H4 (cell line): ENCODE measurements around the gene CALCOCO2. TPM values are rescaled to one million over a fixed set of nuclear protein-coding genes. Genes with fewer than 3 reads are reported as not detected.

Experiments used
- total RNA-seq: library from RNA; depleted of rRNA; stranded (reverse); fragments of >200 nt; shearing (Covaris generic); gene quantifications from 2 replicates; pipeline ENCODE4 v1.2.3, GENCODE V29; 2014; rRNA removed

CALCOCO2 gene
- total RNA-seq, 1 experiment from 2014 or later, result 61.2 TPM

Other genes starting within 250 kb of the CALCOCO2 start
- gene HOXB3, start 240.8 kb upstream of the CALCOCO2 start, total RNA-seq, result 2.0 and 5.6 TPM in 2 replicates
- gene HOXB5, start 237.3 kb upstream of the CALCOCO2 start, total RNA-seq, result 0.43 TPM in 1 of 2 replicates, not detected in the other
- 1.4 and 3.1 TPM in 2 replicates for gene HOXB6, start 226.0 kb upstream of the CALCOCO2 start, total RNA-seq
- 21.2 and 22.4 TPM in 2 replicates for gene HOXB7, start 220.0 kb upstream of the CALCOCO2 start, total RNA-seq
- gene HOXB8, start 215.7 kb upstream of the CALCOCO2 start, total RNA-seq, result 1.2 and 6.3 TPM in 2 replicates
- gene HOXB9, start 204.7 kb upstream of the CALCOCO2 start, total RNA-seq, result 23.1 and 26.1 TPM in 2 replicates
- not detected in 2 replicates for gene PRAC1, start 108.5 kb upstream of the CALCOCO2 start, total RNA-seq
- not detected in 2 replicates for gene PRAC2, start 107.8 kb upstream of the CALCOCO2 start, total RNA-seq
- gene HOXB13, start 102.3 kb upstream of the CALCOCO2 start, total RNA-seq, result 3.3 and 3.8 TPM in 2 replicates
- gene TTLL6, start 13.8 kb upstream of the CALCOCO2 start, total RNA-seq, result 0.12 and 0.18 TPM in 2 replicates
- gene ATP5MC1, start 61.8 kb downstream of the CALCOCO2 start, total RNA-seq, result 214 and 312 TPM in 2 replicates
- gene UBE2Z, start 77.4 kb downstream of the CALCOCO2 start, total RNA-seq, result 48.2 and 60.8 TPM in 2 replicates
- gene SNF8, start 113.8 kb downstream of the CALCOCO2 start, total RNA-seq, result 101 and 191 TPM in 2 replicates
- not detected in 2 replicates for gene GIP, start 137.6 kb downstream of the CALCOCO2 start, total RNA-seq
- 2.4 and 6.8 TPM in 2 replicates for gene IGF2BP1, start 166.3 kb downstream of the CALCOCO2 start, total RNA-seq